ENCODE measurements around the gene ARHGAP26.

DNA sequence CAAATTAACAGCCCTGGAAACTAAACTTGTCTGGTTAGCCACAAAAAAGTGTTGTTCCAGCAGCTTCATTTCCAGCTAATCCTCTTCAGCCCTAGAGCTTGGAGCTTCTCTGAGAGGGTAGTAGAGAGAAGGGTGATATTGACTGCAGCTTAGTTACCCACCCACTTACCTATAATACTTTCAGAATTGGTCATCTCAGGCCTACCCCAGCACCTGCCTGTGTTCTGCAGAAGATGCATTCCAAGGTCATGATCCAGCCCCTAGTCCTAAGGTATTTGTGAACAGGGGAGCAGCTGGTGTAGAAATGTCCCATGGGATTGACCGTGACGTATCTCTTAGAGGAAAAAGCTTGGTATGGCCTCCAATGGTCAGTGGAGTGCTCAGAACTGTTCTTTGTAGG lies 344.3 kb downstream of the ARHGAP26 start:
- TF ChIP-seq, protein P1, sequence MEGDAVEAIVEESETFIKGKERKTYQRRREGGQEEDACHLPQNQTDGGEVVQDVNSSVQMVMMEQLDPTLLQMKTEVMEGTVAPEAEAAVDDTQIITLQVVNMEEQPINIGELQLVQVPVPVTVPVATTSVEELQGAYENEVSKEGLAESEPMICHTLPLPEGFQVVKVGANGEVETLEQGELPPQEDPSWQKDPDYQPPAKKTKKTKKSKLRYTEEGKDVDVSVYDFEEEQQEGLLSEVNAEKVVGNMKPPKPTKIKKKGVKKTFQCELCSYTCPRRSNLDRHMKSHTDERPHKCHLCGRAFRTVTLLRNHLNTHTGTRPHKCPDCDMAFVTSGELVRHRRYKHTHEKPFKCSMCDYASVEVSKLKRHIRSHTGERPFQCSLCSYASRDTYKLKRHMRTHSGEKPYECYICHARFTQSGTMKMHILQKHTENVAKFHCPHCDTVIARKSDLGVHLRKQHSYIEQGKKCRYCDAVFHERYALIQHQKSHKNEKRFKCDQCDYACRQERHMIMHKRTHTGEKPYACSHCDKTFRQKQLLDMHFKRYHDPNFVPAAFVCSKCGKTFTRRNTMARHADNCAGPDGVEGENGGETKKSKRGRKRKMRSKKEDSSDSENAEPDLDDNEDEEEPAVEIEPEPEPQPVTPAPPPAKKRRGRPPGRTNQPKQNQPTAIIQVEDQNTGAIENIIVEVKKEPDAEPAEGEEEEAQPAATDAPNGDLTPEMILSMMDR (IDR thresholded peaks at IDR 0.05; ENCODE audit: extremely low read depth in 1 of 2, insufficient read depth in 1 of 2, low read depth in 1 of 2, low read length in 2 of 2): no peak
- TF ChIP-seq POLR2AphosphoS5 (IDR thresholded peaks at IDR 0.05; ENCODE audit: insufficient read depth, low read depth, low read length) (no peak), POLR2A (IDR thresholded peaks at IDR 0.05; ENCODE audit: low read depth, low read length) (no peak)
- TF ChIP-seq, protein P2, sequence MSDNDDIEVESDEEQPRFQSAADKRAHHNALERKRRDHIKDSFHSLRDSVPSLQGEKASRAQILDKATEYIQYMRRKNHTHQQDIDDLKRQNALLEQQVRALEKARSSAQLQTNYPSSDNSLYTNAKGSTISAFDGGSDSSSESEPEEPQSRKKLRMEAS (IDR thresholded peaks at IDR 0.05; ENCODE audit: insufficient read depth, insufficient read length): no peak
